Neural cell (in vitro differentiated cells): Measurements from ENCODE around the gene HS1BP3. TPM values are rescaled to one million over a fixed set of nuclear protein-coding genes. Genes with fewer than 3 reads are reported as not detected.

ENCODE experiments used
- H2AFZ ChIP-seq: fragments of 200-600, 300-800 bp; sonication (generic), shearing (Covaris generic); 2 replicates; pipeline ENCODE4 v1.6.0; 2014; ENCODE audit warnings: low read depth, mild to moderate bottlenecking, antibody characterized with exemption, low read length, moderate library complexity
- H3F3A ChIP-seq: fragments of 200-600 bp; shearing (Covaris generic); 2 replicates; pipeline ENCODE4 v1.6.1; 2016; ENCODE audit warnings: mild to moderate bottlenecking, moderate library complexity, mixed read lengths, antibody characterized with exemption, low read length; ENCODE audit not compliant: insufficient read depth, poor library complexity, severe bottlenecking
- H3K27ac ChIP-seq: fragments of 200-600, 300-800 bp; sonication (generic), shearing (Covaris generic); 2 replicates; pipeline ENCODE4 v1.5.1; 2014; ENCODE audit warnings: mild to moderate bottlenecking, low read length, moderate library complexity
- H3K27me3 ChIP-seq: fragments of 300-800, 200-600 bp; sonication (generic), shearing (Covaris generic); 2 replicates; pipeline ENCODE4 v1.6.0; 2014; ENCODE audit warnings: mild to moderate bottlenecking, low read depth, low read length, moderate library complexity; ENCODE audit not compliant: insufficient read depth
- H3K36me3 ChIP-seq: fragments of 300-800, 200-600 bp; sonication (generic), shearing (Covaris generic); 2 replicates; pipeline ENCODE4 v1.5.1; 2014; ENCODE audit warnings: mild to moderate bottlenecking, antibody characterized with exemption, low read length, moderate library complexity; ENCODE audit not compliant: insufficient read depth
- H3K4me2 ChIP-seq: fragments of 300-800, 200-600 bp; sonication (generic), shearing (Covaris generic); 2 replicates; pipeline ENCODE4 v1.6.0; 2014; ENCODE audit warnings: mild to moderate bottlenecking, low read length
- H3K4me3 ChIP-seq: fragments of 300-800, 200-600 bp; sonication (generic), shearing (Covaris generic); 2 replicates; pipeline ENCODE4 v1.5.1; 2014; ENCODE audit warnings: mild to moderate bottlenecking, low read length, moderate library complexity
- H3K79me2 ChIP-seq: fragments of 200-600 bp; shearing (Covaris generic); replicated peaks from 2 replicates; pipeline ENCODE4 v1.6.0; 2014; ENCODE audit warnings: mild to moderate bottlenecking, low read length, moderate library complexity; ENCODE audit not compliant: insufficient read depth
- H3K9ac ChIP-seq: fragments of 300-800, 200-600 bp; sonication (generic), shearing (Covaris generic); 2 replicates; pipeline ENCODE4 v1.6.1; 2016; ENCODE audit warnings: mild to moderate bottlenecking, low read length, mixed read lengths
- H3K9me2 ChIP-seq: fragments of 200-600 bp; shearing (Covaris generic); 2 replicates; pipeline ENCODE4 v1.6.1; 2016; ENCODE audit warnings: mild to moderate bottlenecking, low read length, mixed read lengths; ENCODE audit not compliant: insufficient read depth
- H3K9me3 ChIP-seq: fragments of 200-600, 300-800 bp; sonication (generic), shearing (Covaris generic); 2 replicates; pipeline ENCODE4 v1.6.1; 2016; ENCODE audit warnings: mild to moderate bottlenecking, mixed run types, low read length, moderate library complexity, mixed read lengths
- H4K20me1 ChIP-seq: fragments of 200-600 bp; shearing (Covaris generic); 2 replicates; pipeline ENCODE4 v1.6.1; 2016; ENCODE audit warnings: mild to moderate bottlenecking, mixed run types; ENCODE audit not compliant: insufficient read depth
- EP300 ChIP-seq: fragments of 450-650 bp; conservative IDR thresholded peaks from 2 replicates; pipeline ENCODE4 v1.6.1; 2014; ENCODE audit warnings: antibody characterized with exemption, mild to moderate bottlenecking, moderate library complexity; ENCODE audit not compliant: poor library complexity, severe bottlenecking
- EZH2 ChIP-seq: fragments of 200-600, 300-800 bp; shearing (Covaris generic), sonication (generic); IDR thresholded peaks from 2 replicates; pipeline ENCODE4 v1.6.1; 2014; ENCODE audit warnings: antibody characterized with exemption, low read length, borderline replicate concordance, mild to moderate bottlenecking; ENCODE audit not compliant: insufficient read depth, poor library complexity, severe bottlenecking
- MXI1 ChIP-seq: fragments of 450-650 bp; conservative IDR thresholded peaks from 2 replicates; pipeline ENCODE4 v1.6.1; 2014; ENCODE audit warnings: antibody characterized with exemption, mild to moderate bottlenecking; ENCODE audit not compliant: poor library complexity, severe bottlenecking
- POLR2AphosphoS5 ChIP-seq: IDR thresholded peaks from 2 replicates; pipeline ENCODE4 v1.6.1; 2012
- RAD21 ChIP-seq: fragments of 450-650 bp; conservative IDR thresholded peaks from 2 replicates; pipeline ENCODE4 v1.6.1; 2014; ENCODE audit warnings: antibody characterized with exemption, mild to moderate bottlenecking, moderate library complexity
- SMC3 ChIP-seq: fragments of 450-650 bp; conservative IDR thresholded peaks from 2 replicates; pipeline ENCODE4 v1.6.1; 2014; ENCODE audit warnings: antibody characterized with exemption, mild to moderate bottlenecking, moderate library complexity; ENCODE audit not compliant: poor library complexity
- TAF1 ChIP-seq: IDR thresholded peaks from 2 replicates; pipeline ENCODE4 v1.6.1; 2012; ENCODE audit warnings: low read depth
- polyA plus RNA-seq: library from polyadenylated mRNA; depleted of rRNA; stranded (reverse); fragments of >200 nt; gene quantifications from 2 replicates; pipeline ENCODE4 v1.2.3, GENCODE V29; 2014
- TF ChIP-seq, protein P1 (sequence below): fragments of 450-650 bp; IDR thresholded peaks from 2 replicates; pipeline ENCODE4 v1.5.1; 2014; ENCODE audit warnings: antibody characterized with exemption, mild to moderate bottlenecking, moderate library complexity; ENCODE audit not compliant: poor library complexity, severe bottlenecking

Gene HS1BP3
- polyA plus RNA-seq, 1 donor from 2014 or later, result 8.9 TPM

DNA sequence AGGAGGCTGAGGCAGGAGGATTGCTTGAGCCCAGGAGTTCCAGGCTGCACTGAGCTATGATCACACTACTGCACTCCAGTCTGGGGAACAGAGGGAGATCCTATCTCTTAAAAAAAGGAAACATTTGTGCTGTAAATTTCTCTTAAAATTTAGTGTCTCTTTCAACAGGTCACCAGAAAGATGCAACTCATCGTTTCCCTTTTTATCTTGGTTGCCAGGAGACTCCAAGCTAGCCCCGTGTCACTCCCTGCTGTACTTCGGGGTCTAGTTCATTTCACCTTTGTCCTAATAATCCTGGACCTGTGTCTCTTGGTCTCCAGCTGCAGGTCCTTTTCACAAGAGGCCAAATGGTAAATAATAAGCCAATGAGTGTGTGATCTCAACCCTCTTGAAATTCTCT, 7.1 kb downstream of the HS1BP3 start:
- H3K9me2 ChIP-seq, result no peaks in the 10 kb centered on the region
- no peak overlapping the region for H3K4me2 ChIP-seq
- H3K36me3 ChIP-seq, result no peaks in the 10 kb centered on the region
- no peaks in the 10 kb centered on the region for H3F3A ChIP-seq
- H2AFZ ChIP-seq, result no peak overlapping the region
- no peaks in the 10 kb centered on the region for H3K9me3 ChIP-seq
- H4K20me1 ChIP-seq, result no peaks in the 10 kb centered on the region
- H3K4me3 ChIP-seq, result no peak overlapping the region
- TF ChIP-seq EP300, result no peak
- no peaks in the 10 kb centered on the region for H3K27me3 ChIP-seq
- H3K79me2 ChIP-seq, result no peaks in the 10 kb centered on the region
- H3K27ac ChIP-seq, result no peak overlapping the region
- H3K9ac ChIP-seq, result no peak overlapping the region

DNA sequence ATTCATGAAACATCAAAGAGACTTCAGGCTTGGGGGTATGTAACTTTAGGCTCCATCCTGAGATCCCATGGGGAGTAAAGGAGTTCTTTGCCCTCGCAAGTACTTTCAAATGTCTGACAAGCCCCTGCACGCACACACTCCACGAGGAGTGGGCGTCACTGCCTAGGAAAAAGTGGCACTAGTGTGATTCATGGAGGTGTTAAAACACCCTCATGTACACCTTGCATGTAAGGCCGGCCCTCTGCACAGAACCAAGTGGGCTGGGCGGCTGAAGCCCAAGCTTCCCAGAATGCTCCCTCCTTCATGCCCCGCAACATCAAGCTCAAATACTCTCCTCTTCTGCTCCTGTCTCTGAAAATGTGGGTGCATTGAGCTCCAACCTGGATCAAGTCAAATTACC, 7.8 kb downstream of the HS1BP3 start:
- no peak overlapping the region for H2AFZ ChIP-seq
- H3K4me3 ChIP-seq, result no peak overlapping the region
- H3K79me2 ChIP-seq, result no peaks in the 10 kb centered on the region
- H3F3A ChIP-seq, result no peaks in the 10 kb centered on the region
- no peaks in the 10 kb centered on the region for H3K36me3 ChIP-seq
- H3K4me2 ChIP-seq, result no peak overlapping the region
- TF ChIP-seq EP300, result no peak
- no peak for TF ChIP-seq EZH2
- no peak for TF ChIP-seq SMC3
- TF ChIP-seq, protein P1, sequence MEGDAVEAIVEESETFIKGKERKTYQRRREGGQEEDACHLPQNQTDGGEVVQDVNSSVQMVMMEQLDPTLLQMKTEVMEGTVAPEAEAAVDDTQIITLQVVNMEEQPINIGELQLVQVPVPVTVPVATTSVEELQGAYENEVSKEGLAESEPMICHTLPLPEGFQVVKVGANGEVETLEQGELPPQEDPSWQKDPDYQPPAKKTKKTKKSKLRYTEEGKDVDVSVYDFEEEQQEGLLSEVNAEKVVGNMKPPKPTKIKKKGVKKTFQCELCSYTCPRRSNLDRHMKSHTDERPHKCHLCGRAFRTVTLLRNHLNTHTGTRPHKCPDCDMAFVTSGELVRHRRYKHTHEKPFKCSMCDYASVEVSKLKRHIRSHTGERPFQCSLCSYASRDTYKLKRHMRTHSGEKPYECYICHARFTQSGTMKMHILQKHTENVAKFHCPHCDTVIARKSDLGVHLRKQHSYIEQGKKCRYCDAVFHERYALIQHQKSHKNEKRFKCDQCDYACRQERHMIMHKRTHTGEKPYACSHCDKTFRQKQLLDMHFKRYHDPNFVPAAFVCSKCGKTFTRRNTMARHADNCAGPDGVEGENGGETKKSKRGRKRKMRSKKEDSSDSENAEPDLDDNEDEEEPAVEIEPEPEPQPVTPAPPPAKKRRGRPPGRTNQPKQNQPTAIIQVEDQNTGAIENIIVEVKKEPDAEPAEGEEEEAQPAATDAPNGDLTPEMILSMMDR, result no peak
- TF ChIP-seq TAF1, result no peak
- TF ChIP-seq MXI1, result no peak
- no peak for TF ChIP-seq POLR2AphosphoS5
- no peaks in the 10 kb centered on the region for H4K20me1 ChIP-seq
- H3K27ac ChIP-seq, result no peak overlapping the region
- H3K9ac ChIP-seq, result no peak overlapping the region
- H3K9me3 ChIP-seq, result no peaks in the 10 kb centered on the region
- H3K9me2 ChIP-seq, result no peaks in the 10 kb centered on the region
- H3K27me3 ChIP-seq, result no peaks in the 10 kb centered on the region

DNA sequence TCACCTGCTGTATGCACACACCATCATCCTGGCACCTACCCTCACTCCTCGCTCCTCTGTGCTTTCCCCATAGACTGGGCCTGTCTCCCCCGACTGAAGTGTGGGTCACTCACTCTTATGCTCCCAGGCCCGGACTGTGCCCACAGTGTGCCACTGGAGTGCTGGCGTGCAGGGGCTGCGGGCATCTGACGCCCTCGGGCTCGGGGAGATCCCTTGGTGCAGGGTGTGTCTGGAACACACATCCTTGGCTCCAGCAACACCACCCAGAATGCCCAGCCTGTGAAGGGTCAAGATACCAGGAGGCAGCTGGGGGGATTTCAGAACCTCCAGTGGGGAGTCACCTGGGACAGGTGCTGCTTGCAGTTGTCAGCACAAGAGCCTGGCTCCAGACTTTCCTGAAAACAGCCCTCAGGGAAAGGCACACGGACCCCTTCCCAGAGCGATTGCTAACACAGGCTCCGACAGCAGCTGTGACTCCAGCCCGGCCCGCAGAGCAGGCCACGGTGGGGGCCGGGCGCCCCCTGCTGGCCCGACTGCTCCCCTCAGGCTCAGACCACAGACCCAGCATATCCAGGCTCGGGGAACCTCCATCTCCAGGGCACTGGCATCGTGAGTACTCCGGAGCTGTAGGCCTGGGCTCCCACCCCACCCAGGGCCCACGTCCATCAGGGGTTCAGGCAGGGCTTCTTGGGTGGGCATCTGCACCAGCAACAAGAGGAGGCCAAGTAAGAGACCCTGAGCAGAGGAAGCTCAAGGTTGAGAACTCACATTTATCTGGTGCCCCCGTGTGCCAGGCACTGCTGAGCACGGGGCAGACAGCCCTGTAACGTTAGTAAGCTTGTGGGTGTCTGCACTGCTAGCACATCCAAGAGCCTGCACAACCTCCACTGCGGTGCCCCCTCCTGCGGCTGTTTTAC, 8.6 kb downstream of the HS1BP3 start:
- Histone ChIP-seq H2AFZ (no peak overlapping the region), H3K9me2 (no peaks in the 10 kb centered on the region), H3K4me3 (no peak overlapping the region), H3F3A (no peaks in the 10 kb centered on the region), H3K4me2 (no peak overlapping the region), H3K36me3 (no peaks in the 10 kb centered on the region), H3K9ac (no peak overlapping the region), H3K79me2 (no peaks in the 10 kb centered on the region), H3K27ac (no peak overlapping the region), H3K27me3 (no peaks in the 10 kb centered on the region), H3K9me3 (no peaks in the 10 kb centered on the region), H4K20me1 (no peaks in the 10 kb centered on the region)
- peak; percentile 92 for TF ChIP-seq SMC3
- TF ChIP-seq, protein P1, result peak; percentile 94
- no peak for TF ChIP-seq POLR2AphosphoS5
- TF ChIP-seq RAD21, result peak; percentile 94
